ENCODE results near the gene TRPM2.

DNA sequence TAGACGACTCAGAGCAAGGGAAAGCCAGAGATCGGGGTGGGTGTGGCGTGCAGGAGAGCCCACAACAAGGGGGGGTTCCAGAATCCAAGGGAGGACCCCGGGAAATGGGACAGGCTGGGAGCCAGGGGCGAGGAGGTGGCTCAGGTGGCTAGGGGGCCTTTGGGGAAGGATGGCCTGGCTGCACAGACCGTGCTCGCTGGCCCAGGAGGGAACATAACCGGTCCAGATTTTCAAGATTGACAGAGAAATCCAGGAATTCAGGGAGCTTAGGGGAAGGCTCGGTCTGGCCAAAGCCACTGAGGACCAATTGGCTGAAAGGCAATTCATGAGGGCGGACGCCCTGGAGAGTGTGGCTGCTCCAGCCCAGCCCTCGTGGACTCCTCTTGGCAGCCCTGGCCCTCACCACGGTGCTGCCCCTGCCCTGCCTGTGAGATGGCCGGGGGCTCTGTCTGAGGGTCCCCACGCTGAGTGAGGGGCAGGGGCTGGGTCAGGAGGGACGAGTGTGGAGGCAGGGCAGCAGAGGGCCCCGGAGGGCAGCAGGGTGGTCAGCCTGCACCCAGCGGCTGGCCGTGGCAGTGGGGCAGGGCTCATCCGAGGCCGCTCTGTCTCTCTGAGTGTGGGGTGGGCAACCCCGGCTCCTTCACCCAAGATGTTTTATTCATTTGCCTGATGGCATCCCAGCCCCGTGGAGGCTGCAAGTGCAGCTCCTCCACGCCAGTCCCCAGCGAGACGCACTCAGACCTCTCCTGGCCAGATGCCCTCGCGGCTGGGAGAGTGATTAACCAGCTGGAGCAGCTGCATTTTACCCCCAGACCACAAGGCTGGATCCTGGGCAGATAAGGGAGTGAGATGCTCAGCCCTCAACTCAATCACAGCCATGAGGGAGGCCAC lies 96.3 kb downstream of the TRPM2 start:
- TF ChIP-seq TBP (IDR thresholded peaks at IDR 0.05; ENCODE audit: low read depth, low read length) = no peak
- no peak for TF ChIP-seq TAF1 (IDR thresholded peaks at IDR 0.05; ENCODE audit: low read depth, low read length)
- TF ChIP-seq POLR2A (IDR thresholded peaks at IDR 0.05; ENCODE audit: control extremely low read depth in 1 of 2, low read depth in 2 of 2, low read length in 2 of 2) = no peak

All from H1 (cell line).